ENCODE results near the gene SEC24C. TPM values are rescaled to one million over a fixed set of nuclear protein-coding genes. Genes with fewer than 3 reads are reported as not detected.

The SEC24C gene, protein sequence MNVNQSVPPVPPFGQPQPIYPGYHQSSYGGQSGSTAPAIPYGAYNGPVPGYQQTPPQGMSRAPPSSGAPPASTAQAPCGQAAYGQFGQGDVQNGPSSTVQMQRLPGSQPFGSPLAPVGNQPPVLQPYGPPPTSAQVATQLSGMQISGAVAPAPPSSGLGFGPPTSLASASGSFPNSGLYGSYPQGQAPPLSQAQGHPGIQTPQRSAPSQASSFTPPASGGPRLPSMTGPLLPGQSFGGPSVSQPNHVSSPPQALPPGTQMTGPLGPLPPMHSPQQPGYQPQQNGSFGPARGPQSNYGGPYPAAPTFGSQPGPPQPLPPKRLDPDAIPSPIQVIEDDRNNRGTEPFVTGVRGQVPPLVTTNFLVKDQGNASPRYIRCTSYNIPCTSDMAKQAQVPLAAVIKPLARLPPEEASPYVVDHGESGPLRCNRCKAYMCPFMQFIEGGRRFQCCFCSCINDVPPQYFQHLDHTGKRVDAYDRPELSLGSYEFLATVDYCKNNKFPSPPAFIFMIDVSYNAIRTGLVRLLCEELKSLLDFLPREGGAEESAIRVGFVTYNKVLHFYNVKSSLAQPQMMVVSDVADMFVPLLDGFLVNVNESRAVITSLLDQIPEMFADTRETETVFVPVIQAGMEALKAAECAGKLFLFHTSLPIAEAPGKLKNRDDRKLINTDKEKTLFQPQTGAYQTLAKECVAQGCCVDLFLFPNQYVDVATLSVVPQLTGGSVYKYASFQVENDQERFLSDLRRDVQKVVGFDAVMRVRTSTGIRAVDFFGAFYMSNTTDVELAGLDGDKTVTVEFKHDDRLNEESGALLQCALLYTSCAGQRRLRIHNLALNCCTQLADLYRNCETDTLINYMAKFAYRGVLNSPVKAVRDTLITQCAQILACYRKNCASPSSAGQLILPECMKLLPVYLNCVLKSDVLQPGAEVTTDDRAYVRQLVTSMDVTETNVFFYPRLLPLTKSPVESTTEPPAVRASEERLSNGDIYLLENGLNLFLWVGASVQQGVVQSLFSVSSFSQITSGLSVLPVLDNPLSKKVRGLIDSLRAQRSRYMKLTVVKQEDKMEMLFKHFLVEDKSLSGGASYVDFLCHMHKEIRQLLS
- total RNA-seq (2022; extraction: Qiagen RNA extraction) = 55.3 to 62.0 TPM (median 56.7 TPM) in 5 replicates

DNA sequence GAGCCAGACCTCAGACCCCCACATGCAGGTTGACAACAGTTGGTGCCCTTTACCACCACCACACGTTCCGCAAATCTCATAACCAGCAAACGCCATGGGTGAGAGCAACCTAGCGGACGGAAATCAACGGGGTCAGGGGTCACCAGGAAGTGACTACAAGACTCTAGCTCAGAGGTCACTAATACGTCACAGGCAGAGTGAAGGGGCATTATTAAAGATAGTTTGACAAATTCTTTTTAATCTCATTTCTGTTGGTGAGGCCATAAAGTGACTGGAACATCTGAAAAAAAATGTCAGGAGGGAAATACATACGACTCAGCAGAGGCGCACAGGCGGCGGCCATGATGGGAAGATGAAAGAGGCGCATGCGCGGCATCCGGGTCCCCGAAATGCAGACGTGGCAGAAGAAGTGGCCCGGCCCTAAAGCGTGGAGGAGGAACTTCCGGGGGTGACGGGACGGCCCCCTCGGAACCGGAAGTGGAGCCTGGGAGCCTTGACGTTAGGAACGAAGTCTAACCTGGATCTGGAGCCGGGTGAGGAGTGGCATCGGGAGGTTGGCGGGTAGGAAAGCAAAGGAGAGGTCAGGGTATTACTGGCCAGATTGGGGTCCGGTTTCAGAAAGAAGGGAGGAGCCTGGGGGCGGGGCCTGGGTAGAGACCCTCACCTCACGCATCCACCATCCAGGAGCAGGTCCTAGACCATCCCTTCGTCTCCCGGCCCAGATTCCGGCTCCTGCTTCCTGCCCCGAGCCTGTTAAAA is at the start of gene SEC24C:
TSS of gene SEC24C (plus strand) at position 468 of the 759 bp plus-strand sequence. CDS start 2,461 bp downstream, outside the sequence.

DNA sequence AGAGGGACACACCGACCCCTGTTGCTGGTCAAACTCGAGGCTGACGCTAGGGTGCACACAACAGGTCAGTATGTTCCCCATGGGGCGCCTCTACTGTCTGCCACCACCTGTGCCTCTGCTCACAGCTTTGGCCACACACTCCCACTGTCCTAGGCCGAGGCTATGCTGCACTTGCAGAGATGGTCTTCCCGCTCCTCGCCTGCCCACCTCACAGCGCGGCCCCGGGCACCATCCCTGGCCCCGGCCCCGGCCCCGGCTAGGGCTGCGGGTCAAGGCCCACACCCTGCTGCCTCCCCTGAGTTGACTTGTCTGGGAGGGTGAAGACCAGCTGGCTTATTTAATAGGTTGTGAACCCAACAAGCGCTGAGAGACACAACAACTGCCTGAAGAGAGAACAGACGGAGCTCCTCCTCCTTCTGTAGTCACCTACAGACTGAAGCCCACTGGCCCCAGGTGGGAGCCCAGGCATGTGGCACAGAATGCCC is 46.5 kb upstream of the SEC24C start, which contains the start of gene AGAP5:
TSS of gene AGAP5 (minus strand) at position 435 of the 485 bp plus-strand sequence. CDS start at position 81, 354 bp downstream.

DNA sequence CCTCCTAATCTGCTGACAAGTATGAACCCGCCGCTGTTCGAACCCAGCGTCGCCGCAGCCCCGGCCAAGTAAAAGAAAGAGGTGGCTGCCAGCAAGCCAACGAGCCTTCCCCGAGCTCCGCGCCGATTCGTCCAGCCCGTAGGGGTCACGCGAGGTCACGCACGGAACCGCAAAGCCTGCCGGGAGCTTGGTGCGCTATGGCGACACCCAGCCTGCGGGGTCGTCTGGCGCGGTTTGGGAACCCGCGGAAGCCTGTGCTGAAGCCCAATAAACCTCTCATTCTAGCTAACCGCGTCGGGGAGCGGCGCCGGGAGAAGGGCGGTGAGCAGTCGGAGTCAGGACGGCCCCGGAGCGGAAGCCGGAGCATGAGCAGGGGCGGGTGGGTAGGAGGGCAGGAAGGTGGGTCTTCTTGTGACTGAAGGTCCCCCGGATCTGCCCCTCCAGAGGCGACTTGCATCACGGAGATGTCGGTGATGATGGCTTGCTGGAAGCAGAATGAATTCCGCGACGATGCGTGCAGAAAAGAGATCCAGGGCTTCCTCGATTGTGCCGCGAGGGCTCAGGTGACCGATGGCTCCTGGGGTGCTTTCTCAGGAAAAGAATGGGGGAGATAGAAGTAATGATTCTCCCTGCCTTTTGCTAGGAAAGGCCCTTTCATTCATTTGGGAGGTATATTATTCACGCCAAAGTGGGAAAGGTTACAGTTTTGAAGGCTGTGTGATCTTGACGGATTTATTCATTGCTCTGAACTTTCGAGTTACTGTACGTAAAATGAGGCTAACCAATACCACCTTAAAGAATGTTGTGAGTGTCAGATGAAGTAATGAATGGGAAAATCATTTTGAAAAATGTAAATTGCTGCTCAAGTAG is 37.9 kb downstream of the SEC24C start, which contains the start of gene CHCHD1:
TSS of gene CHCHD1 (plus strand) at position 170 of the 870 bp plus-strand sequence. CDS start at position 198, 28 bp downstream.

DNA sequence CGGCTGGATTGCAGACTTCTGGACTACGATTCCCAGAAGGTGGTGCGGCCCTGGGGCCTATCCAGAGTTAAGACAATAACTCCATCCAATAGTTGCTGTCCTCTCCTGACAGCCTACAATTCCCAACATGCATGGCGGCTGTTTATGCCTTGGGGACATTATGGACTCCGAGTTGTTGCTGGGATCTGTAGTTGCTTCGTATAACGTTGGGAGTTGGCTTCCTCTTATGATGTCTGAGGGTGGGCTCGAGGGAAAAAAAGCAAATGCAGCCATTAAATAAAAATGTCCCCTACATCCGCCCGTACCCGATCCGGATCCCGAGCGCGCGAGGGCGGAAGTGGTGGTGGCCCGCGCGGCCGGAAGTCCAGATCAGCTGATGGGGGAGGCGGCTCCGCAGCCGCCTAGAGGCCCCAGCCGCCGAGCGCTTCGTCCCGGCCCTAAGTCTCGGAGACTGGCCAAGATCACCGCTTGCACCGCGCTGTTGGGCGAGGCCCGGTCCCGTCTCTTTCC is 41.1 kb downstream of the SEC24C start, which contains the start of gene ZSWIM8:
TSS of gene ZSWIM8 (plus strand) at position 396 of the 510 bp plus-strand sequence. CDS start 273 bp downstream, outside the sequence.

Other genes with a start within 250 kb of the SEC24C start
- gene PPP3CB, start 248.3 kb upstream of the SEC24C start, total RNA-seq (2022; extraction: Qiagen RNA extraction) = 14.4 to 20.8 TPM (median 17.1 TPM) in 5 replicates
- 8.0 to 13.5 TPM (median 11.1 TPM) in 5 replicates for gene USP54, start 153.0 kb upstream of the SEC24C start, total RNA-seq (2022; extraction: Qiagen RNA extraction)
- gene MYOZ1, start 102.9 kb upstream of the SEC24C start, total RNA-seq (2022; extraction: Qiagen RNA extraction) = not detected in 5 replicates
- gene SYNPO2L, start 88.3 kb upstream of the SEC24C start, total RNA-seq (2022; extraction: Qiagen RNA extraction) = 0.03 to 0.30 TPM (median 0.08 TPM) in 3 of 5 replicates, not detected in the others
- gene AGAP5, start 46.3 kb upstream of the SEC24C start, total RNA-seq (2022; extraction: Qiagen RNA extraction) = 2.0 to 3.8 TPM (median 2.4 TPM) in 5 replicates
- 51.7 to 75.1 TPM (median 70.9 TPM) in 5 replicates for gene CHCHD1, start 37.7 kb downstream of the SEC24C start, total RNA-seq (2022; extraction: Qiagen RNA extraction)
- 35.5 to 43.3 TPM (median 40.8 TPM) in 5 replicates for gene ZSWIM8, start 41.2 kb downstream of the SEC24C start, total RNA-seq (2022; extraction: Qiagen RNA extraction)
- 12.9 to 19.0 TPM (median 15.2 TPM) in 5 replicates for gene NDST2, start 67.2 kb downstream of the SEC24C start, total RNA-seq (2022; extraction: Qiagen RNA extraction)
- gene CAMK2G, start 130.2 kb downstream of the SEC24C start, total RNA-seq (2022; extraction: Qiagen RNA extraction) = 17.2 to 20.8 TPM (median 18.0 TPM) in 5 replicates
- 95.7 to 133 TPM (median 109 TPM) in 5 replicates for gene PLAU, start 166.8 kb downstream of the SEC24C start, total RNA-seq (2022; extraction: Qiagen RNA extraction)